Thyroid gland (tissue), 4 donors: ENCODE data around the gene MINAR1. TPM values are rescaled to one million over a fixed set of nuclear protein-coding genes. Genes with fewer than 3 reads are reported as not detected.

Source experiments
- DNase-seq, 2 donors: peaks; one replicate each; pipeline ENCODE4 v3.0.0-alpha.2; 2019
- H3K27ac ChIP-seq, 3 donors: fragments of 200-600 bp; sonication (generic); 1 replicate in 2 of 3; 2 replicates in 1 of 3; pipeline ENCODE4 v1.5.1; 2016 to 2019; ENCODE audit warnings: mild to moderate bottlenecking in 1 of 3, moderate library complexity in 1 of 3
- H3K27me3 ChIP-seq: fragments of 200-600 bp; sonication (generic); one replicate; pipeline ENCODE4 v1.5.1; 2019
- H3K36me3 ChIP-seq, 2 donors: fragments of 200-600 bp; sonication (generic); one replicate each; pipeline ENCODE4 v1.5.1; 2016 to 2019
- H3K4me1 ChIP-seq, 2 donors: fragments of 200-600 bp; sonication (generic); one replicate each; pipeline ENCODE4 v1.5.1; 2017 to 2019
- H3K4me3 ChIP-seq, 3 donors: fragments of 200-600 bp; sonication (generic); replicated peaks in 1 of 3; 1 replicate in 2 of 3; 2 replicates in 1 of 3; pipeline ENCODE4 v1.5.1; 2016; ENCODE audit warnings: mild to moderate bottlenecking in 1 of 3
- H3K9me3 ChIP-seq: fragments of 200-600 bp; sonication (generic); one replicate; pipeline ENCODE4 v1.5.1; 2017
- CTCF ChIP-seq, 6 experiments: fragments of 200-600 bp in 3 of 6; fragments of 450-650 bp in 3 of 6; sonication (generic) in 3 of 6; IDR thresholded peaks; one replicate each; pipeline ENCODE4 v1.5.1; 2016 to 2019; ENCODE audit warnings: antibody characterized with exemption in 6 of 6, mild to moderate bottlenecking in 2 of 6, inconsistent platforms in 1 of 6, moderate library complexity in 1 of 6
- POLR2A ChIP-seq, 2 donors: fragments of 450-650 bp; IDR thresholded peaks; one replicate each; pipeline ENCODE4 v1.6.1; 2017; ENCODE audit warnings: antibody characterized with exemption in 2 of 2, mild to moderate bottlenecking in 2 of 2, moderate library complexity in 1 of 2
- WGBS, 2 donors: methylation state at CpG; one replicate each; pipeline ENCODE4 v1.1.5; 2017; 5-methylcytosine and 5-hydroxymethylcytosine counted together
- intact Hi-C: fragments of 100-400 bp; cut with DNase I; formaldehyde crosslinking; loops from one replicate; pipeline ENCODE4 v1.15.1; 2023
- total RNA-seq, 4 donors: library from RNA; depleted of rRNA; stranded (reverse); fragments of >200 nt; gene quantifications; one replicate each; pipeline ENCODE4 v1.2.3, GENCODE V29; 2016

Gene MINAR1
- total RNA-seq, 4 donors from 2014 or later, result 0.67 to 1.3 (median 1.1) TPM

GRCh38 chr15:79447060-79447459, 14.9 kb downstream of the MINAR1 start:
- no peak for DNase-seq
- no peaks in the 10 kb centered on the region for H3K27me3 ChIP-seq
- no peaks in the 10 kb centered on the region for H3K9me3 ChIP-seq
- no peaks in the 10 kb centered on the region for H3K36me3 ChIP-seq
- H3K4me1 ChIP-seq, result no peaks in the 10 kb centered on the region
- no peak overlapping the region for H3K4me3 ChIP-seq
- intact Hi-C loops, result no loop called here
- H3K27ac ChIP-seq, result no peak overlapping the region
- WGBS, 2 donors, result 81 to 100% methylated on average over 1 of the region's 1 CpG
- TF ChIP-seq POLR2A (IDR thresholded peaks at IDR 0.05) (no peak), CTCF (IDR thresholded peaks at IDR 0.05) (no peak)

- intact Hi-C loops, result no loop called here
- no peaks in the 10 kb centered on the region for H3K36me3 ChIP-seq
- DNase-seq, result no peak
- TF ChIP-seq CTCF (IDR thresholded peaks at IDR 0.05) (no peak), POLR2A (IDR thresholded peaks at IDR 0.05) (no peak)
- H3K27me3 ChIP-seq, result no peaks in the 10 kb centered on the region
- no peak overlapping the region for H3K4me3 ChIP-seq
- no peak overlapping the region for H3K27ac ChIP-seq
- 89 to 95% methylated on average over 3 of the region's 3 CpGs for WGBS, 2 donors
- H3K9me3 ChIP-seq, result no peaks in the 10 kb centered on the region
- no peaks in the 10 kb centered on the region for H3K4me1 ChIP-seq
These were observed 18.5 kb downstream of the MINAR1 start for GRCh38 chr15:79450648-79451047.

GRCh38 chr15:79451361-79451999, 19.3 kb downstream of the MINAR1 start:
- H3K36me3 ChIP-seq, result no peaks in the 10 kb centered on the region
- no peak for TF ChIP-seq CTCF (IDR thresholded peaks at IDR 0.05)
- no peak for TF ChIP-seq POLR2A (IDR thresholded peaks at IDR 0.05)
- H3K27me3 ChIP-seq, result no peaks in the 10 kb centered on the region
- no peak for DNase-seq
- no peaks in the 10 kb centered on the region for H3K4me1 ChIP-seq
- 46 to 61% methylated on average over 9 to 16 of the region's 17 CpGs for WGBS, 2 donors
- H3K9me3 ChIP-seq, result no peaks in the 10 kb centered on the region
- H3K4me3 ChIP-seq, result no peak overlapping the region
- intact Hi-C loops, result no loop called here
- H3K27ac ChIP-seq, result no peak overlapping the region

- no peaks in the 10 kb centered on the region for H3K36me3 ChIP-seq
- WGBS, 2 donors, result 84 to 86% methylated on average over 4 of the region's 4 CpGs
- no peak for DNase-seq
- H3K4me3 ChIP-seq, result no peak overlapping the region
- TF ChIP-seq CTCF (IDR thresholded peaks at IDR 0.05), result no peak
- TF ChIP-seq POLR2A (IDR thresholded peaks at IDR 0.05), result no peak
- H3K27ac ChIP-seq, result no peak overlapping the region
- H3K27me3 ChIP-seq, result no peaks in the 10 kb centered on the region
- intact Hi-C loops, result no loop called here
- H3K4me1 ChIP-seq, result no peaks in the 10 kb centered on the region
- no peaks in the 10 kb centered on the region for H3K9me3 ChIP-seq
These were observed 20.3 kb downstream of the MINAR1 start for GRCh38 chr15:79452244-79453051.

- Histone ChIP-seq H3K4me3 (no peak overlapping the region), H3K36me3 (no peaks in the 10 kb centered on the region), H3K4me1 (no peaks in the 10 kb centered on the region), H3K27me3 (no peaks in the 10 kb centered on the region), H3K27ac (no peak overlapping the region), H3K9me3 (no peaks in the 10 kb centered on the region)
- WGBS, 2 donors, result 73 to 91% methylated on average over 3 of the region's 3 CpGs
- TF ChIP-seq CTCF (IDR thresholded peaks at IDR 0.05) (no peak), POLR2A (IDR thresholded peaks at IDR 0.05) (no peak)
- intact Hi-C loops, result no loop called here
- DNase-seq, result no peak
These were observed 21.3 kb downstream of the MINAR1 start for GRCh38 chr15:79453446-79453845.
